HEK293 (cell line): ENCODE measurements around the gene EPG5.

Experiments
- CTCF ChIP-seq: fragments of 450-650 bp; formaldehyde crosslinking; IDR thresholded peaks from 2 replicates; pipeline ENCODE4 v1.5.1; 2016; ENCODE audit warnings: missing biosample characterization, missing genetic modification characterization
- ZFP37 ChIP-seq: fragments of 450-650 bp; formaldehyde crosslinking; IDR thresholded peaks from 2 replicates; pipeline ENCODE4 v1.5.1; 2016; ENCODE audit warnings: missing biosample characterization, missing genetic modification characterization
- TF ChIP-seq, protein P1 (sequence below): fragments of 450-650 bp; formaldehyde crosslinking; IDR thresholded peaks from 2 replicates; pipeline ENCODE4 v1.5.1; 2016; ENCODE audit warnings: missing biosample characterization, missing genetic modification characterization, low read depth
- TF ChIP-seq, protein P2 (sequence below): fragments of 450-650 bp; IDR thresholded peaks from 2 replicates; pipeline ENCODE4 v1.5.1; 2018; ENCODE audit warnings: missing biosample characterization, missing genetic modification characterization

- TF ChIP-seq, protein P1, sequence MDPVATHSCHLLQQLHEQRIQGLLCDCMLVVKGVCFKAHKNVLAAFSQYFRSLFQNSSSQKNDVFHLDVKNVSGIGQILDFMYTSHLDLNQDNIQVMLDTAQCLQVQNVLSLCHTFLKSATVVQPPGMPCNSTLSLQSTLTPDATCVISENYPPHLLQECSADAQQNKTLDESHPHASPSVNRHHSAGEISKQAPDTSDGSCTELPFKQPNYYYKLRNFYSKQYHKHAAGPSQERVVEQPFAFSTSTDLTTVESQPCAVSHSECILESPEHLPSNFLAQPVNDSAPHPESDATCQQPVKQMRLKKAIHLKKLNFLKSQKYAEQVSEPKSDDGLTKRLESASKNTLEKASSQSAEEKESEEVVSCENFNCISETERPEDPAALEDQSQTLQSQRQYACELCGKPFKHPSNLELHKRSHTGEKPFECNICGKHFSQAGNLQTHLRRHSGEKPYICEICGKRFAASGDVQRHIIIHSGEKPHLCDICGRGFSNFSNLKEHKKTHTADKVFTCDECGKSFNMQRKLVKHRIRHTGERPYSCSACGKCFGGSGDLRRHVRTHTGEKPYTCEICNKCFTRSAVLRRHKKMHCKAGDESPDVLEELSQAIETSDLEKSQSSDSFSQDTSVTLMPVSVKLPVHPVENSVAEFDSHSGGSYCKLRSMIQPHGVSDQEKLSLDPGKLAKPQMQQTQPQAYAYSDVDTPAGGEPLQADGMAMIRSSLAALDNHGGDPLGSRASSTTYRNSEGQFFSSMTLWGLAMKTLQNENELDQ (tag by site-specific recombination), result no peak
- TF ChIP-seq, protein P2, sequence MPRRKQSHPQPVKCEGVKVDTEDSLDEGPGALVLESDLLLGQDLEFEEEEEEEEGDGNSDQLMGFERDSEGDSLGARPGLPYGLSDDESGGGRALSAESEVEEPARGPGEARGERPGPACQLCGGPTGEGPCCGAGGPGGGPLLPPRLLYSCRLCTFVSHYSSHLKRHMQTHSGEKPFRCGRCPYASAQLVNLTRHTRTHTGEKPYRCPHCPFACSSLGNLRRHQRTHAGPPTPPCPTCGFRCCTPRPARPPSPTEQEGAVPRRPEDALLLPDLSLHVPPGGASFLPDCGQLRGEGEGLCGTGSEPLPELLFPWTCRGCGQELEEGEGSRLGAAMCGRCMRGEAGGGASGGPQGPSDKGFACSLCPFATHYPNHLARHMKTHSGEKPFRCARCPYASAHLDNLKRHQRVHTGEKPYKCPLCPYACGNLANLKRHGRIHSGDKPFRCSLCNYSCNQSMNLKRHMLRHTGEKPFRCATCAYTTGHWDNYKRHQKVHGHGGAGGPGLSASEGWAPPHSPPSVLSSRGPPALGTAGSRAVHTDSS (tag by site-specific recombination), result no peak
- TF ChIP-seq CTCF (tag by site-specific recombination) (no peak), ZFP37 (tag by site-specific recombination) (no peak)
Measured at GRCh38 chr18:45877403-45877802, 89.7 kb downstream of the EPG5 start.
